NCI-H82 treated with DMSO at 0.1 percent for 48 hours (cell line): ENCODE measurements around the gene ARID3B.
"Not testable (repeated sequence)": the region's sequence is repeated elsewhere in the genome, so short reads cannot be mapped to it uniquely, and the experiment has no call there.

ENCODE experiments used
- DNase-seq: peaks from one replicate; lab custom pipeline; 2025; ENCODE audit not compliant: unreplicated experiment; lab: John Stamatoyannopoulos, UW

ARID3B gene

GRCh38 chr15:74618841-74619596 lies 78.0 kb downstream of the ARID3B start:
- DNase-seq = no peak

- DNase-seq = no peak
These were observed 79.1 kb downstream of the ARID3B start for GRCh38 chr15:74619916-74620635.

DNA sequence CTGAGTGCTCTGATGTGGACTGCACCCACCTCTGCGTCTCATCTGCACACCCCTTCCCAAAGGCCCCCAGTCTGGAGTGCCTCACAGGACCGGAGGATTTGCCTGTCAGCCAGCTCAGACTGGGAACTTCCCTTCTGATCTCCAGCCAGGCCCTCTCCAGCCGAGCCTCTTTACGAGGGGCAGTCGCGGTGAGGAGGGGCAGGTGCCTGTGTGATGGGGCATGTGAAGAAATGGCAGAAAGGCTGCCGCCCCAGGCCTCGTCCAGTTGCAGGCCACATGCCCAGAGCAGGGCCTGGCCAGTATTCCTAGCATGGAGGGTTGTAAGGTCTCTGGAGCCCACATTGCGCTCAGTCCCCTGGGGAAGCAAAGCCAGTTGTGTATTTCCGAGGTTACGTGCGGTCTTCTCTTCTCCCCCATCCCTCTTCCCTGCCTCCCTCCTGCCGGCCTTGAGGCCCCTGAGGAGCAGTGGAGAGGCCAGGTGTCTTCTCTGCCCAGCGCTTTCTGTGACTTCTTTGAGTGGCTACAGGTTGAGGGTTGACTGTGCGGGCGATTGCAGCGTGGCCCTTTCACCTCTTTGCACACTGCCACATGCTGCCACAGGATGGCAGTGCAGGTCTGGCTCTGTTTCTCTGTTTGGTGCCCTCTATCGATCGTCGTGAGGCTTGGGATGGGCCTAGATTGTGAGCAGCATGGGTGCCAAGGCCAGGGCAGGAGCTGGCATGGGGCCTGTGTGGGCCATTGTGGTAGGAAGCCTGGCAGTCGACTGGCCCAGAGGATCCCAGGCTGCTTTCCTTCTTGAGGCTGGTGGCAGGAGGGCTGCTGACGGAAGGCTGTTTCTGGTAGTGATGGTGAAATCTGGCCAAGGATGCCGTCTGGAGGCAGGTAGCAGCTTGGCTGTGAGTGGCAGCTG lies 79.9 kb downstream of the ARID3B start:
- peak; percentile 41 for DNase-seq

- DNase-seq = no peak
These were observed 80.5 kb downstream of the ARID3B start for GRCh38 chr15:74621546-74621920.

- no peak for DNase-seq
These were observed 80.9 kb downstream of the ARID3B start for GRCh38 chr15:74621936-74622335.

DNA sequence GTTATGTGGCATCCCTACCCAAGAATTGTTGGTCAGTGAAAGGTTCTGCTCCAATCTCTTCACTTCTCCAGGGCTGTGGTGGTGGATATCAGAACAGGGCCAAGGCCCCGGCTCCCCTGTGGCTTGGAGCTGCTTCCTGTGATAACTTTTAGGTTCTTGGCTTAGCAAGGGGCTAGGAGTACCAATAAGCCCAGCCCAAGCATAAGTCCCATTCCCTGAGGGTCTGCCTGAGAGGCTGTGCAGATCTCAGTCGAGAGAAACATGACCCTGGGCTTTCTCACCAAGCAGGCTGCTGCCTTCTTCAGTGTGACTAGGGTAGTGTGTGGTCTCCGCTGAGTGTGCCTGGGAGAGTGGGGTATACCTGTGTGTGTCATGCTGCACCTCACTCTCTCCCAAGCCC lies 81.7 kb downstream of the ARID3B start:
- no peak for DNase-seq

DNA sequence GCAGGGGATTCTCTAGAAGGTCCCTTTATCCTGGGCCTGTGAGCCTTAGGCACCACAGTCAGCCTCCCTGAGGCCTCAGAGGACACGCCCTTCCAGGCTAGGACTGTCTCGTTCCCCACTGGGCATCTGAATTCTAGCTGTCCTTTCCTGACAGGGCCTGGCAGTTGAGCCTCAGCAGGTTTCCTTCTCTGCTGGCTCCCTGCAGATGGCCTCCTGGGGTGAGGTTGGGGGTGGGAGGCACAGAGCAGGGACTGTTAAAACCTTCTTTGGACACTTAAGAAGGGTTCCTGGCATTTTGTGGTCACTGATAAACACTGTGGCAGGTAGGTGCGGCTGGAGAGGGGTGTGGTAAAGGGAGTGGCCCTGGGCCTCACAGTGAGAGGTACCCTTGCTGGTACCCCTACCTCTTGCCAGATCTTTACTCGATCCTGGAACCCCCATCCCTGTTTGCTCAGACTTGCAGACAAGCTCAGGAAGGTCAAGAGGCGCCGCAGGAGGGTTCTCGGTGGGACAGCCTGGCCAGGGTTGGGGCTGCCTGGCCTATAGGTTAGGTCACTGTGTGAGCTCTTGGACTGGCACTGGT lies 83.1 kb downstream of the ARID3B start:
- no peak for DNase-seq

- no peak for DNase-seq
These were observed 84.7 kb downstream of the ARID3B start for GRCh38 chr15:74625693-74626092.

- no peak for DNase-seq
These were observed 85.3 kb downstream of the ARID3B start for GRCh38 chr15:74626336-74626735.

GRCh38 chr15:74626752-74627692 lies 86.0 kb downstream of the ARID3B start:
- DNase-seq = no peak

DNA sequence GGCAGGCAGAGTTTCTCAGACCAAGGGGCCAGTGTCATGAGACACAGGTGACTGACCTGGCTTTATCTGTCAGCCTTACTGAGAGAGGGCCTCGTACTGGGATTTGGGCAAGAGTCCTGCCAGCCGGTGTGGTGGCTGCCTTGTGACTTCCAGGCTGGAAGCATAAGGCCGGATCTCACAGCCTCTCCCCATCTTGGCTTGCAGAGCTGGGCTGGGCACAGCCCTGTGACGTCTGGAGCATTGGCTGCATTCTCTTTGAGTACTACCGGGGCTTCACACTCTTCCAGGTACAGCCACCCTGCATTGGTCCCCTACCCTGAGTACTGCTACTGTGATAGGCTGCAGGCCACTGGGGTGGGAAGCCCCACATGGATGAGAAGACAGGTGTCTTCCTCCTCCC lies 86.7 kb downstream of the ARID3B start:
- no peak for DNase-seq

DNA sequence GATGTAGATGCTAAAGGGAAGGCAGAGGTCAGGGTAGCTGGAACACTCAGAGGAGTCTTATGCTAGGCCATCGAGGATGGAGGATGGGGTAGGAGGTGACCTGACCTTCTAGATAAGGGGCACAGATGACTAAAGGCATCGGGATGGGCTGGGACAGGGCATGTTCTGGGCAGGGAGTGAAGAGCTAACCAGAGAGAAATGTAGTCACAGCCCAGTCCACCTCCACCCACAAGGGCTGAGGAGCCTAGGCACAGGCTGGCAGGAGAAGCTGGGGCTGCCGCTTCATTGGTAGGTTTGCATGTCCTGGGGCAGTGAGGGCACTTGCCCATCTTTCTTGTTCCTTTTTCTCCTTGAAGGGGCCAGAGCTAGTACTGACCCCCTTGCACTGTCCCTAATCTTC lies 87.2 kb downstream of the ARID3B start:
- no peak for DNase-seq

DNA sequence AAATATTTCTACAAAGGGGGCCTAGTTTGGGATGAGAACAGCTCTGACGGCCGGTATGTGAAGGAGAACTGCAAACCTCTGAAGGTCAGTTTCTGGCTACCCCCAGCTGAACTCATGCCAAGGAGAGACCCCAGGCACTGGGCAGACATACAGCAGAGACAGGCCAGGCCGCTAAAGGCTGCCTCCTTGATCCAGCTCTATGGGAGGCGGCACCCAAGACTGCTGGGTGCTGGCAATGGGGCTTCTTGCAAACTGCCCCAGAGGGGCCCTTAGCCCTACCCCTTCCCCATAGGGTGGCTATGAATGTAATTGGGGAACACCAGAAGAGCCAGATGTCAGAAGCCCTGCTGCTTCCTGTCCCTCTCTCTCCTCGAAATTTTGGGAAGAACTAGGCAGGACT lies 87.9 kb downstream of the ARID3B start:
- DNase-seq = no peak

- DNase-seq = not testable (repeated sequence)
These were observed 88.7 kb downstream of the ARID3B start for GRCh38 chr15:74629696-74630095.

DNA sequence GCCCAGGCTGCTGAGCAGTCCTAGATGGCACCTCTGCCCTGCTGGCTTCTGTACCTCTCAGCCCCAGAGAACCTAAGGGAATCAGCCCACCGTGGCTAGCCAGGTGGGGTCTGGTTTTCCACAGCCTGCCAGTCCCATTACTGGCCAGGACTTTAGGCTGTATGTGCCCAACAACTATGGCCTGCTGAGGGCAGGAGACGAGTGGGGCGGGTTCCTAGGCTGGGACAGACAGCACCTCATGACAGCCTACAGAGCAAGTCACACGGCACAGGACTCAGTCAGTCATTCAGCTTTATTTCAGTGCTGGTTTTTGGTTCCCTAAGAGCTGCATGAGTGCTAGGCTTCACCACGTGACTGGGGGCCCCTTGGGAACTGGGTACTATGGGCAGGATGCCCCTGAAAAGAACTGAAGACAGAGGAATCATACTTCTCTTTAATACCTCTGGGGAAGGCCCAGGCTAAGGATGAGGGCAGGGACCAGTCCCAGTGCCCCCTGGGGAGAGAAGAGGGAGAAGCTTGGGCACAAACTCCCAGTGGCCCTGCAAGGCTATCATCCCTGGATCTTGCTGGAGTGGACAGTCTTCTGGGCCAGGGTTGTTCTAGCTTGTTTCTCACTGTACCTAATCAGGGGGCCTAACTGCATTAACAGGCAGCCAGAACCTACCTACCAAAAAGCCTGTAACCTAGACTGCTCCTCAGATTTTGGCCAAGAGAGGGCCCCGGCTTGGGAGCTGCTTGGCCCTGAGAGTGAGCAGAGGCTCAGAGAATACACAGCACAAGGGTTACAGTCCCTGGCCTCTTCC lies 89.5 kb downstream of the ARID3B start:
- no peak for DNase-seq

DNA sequence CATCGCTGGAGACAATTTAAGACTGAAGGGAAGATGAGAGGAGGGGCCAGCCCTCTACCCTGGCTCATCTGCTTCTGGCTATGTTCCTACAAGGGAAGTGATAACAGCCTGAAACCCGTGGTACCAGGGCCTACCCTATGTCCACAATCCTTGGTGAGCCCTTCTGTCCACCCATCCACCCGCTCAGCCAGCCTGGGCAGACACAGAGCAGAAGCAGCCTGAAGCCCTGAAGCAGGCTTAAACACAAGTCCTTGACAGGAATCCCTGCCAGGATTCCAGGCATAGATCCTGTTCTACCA lies 90.0 kb downstream of the ARID3B start:
- DNase-seq = no peak

GRCh38 chr15:74631408-74631807 lies 90.4 kb downstream of the ARID3B start:
- DNase-seq = no peak

DNA sequence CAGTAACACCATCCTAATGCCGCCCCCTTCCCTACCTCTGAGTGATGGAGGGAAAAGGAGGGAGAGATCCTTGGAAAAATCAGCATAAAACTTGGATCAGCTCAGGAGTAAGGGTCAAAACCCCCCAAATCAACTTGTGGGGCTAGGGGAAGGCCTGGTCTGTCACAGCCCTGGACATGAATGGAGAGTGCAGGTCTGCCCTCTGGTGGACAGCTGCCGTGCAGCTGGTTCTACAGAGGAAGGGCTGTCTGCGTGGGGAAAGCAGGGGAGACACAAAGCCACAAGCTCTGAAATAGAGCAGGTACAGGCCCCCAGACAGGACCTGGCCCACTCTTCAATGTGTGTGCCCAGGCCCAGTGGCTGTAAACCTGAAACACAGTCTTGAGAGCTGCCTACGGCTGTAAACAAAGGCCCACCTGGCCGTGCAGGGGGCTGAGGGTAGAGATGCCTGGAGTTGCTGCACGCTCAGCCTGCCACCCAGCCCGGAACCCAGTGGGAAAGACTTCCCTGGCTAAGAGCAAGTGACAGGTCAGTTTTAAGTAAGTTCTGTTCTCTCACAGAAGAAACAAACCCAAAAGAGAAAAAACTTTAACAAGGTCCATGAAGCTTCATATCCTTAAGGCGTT lies 91.0 kb downstream of the ARID3B start:
- peak; percentile 10 for DNase-seq

DNA sequence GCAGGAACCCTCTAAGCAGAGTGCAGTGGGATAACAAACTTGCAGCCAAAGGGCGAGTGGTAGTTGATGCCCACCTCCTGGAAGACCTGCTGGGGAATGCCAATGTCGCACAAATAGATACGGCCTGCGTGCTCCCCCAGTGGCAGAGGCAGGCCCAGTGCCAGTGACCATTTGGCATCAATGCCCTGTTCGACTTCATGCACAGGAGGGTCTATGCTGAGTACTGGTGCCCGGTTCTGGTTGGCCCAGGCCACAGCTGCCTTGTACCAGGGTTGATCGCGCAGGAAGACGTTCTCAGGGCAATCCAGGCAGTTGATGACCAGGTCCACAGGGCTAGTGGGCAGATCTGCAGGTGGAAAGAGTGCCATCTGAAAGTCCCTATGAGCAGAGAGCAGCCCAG lies 91.6 kb downstream of the ARID3B start:
- DNase-seq = no peak
